HG02981 (cell line): ENCODE data around the gene IGFBP3.

Source experiments
- ATAC-seq: cut with Tn5 transposase; IDR thresholded peaks from one replicate; pipeline ENCODE4 v1.9.1; 2021; ENCODE audit warnings: mild to moderate bottlenecking, moderate library complexity; ENCODE audit not compliant: unreplicated experiment

IGFBP3 gene

GRCh38 chr7:45874408-45875131 lies 46.5 kb downstream of the IGFBP3 start:
- ATAC-seq = no peak

GRCh38 chr7:45873355-45873754 lies 47.7 kb downstream of the IGFBP3 start:
- ATAC-seq = no peak

- no peak for ATAC-seq
Observed at GRCh38 chr7:45873035-45873354, 48.1 kb downstream of the IGFBP3 start, which contains the start of gene CCDC201. Gene CCDC201, minus strand, starts transcription at chr7:45873082. Its CDS starts 75 bp downstream, at chr7:45873007.

GRCh38 chr7:45872116-45873034 lies 48.7 kb downstream of the IGFBP3 start:
- ATAC-seq = no peak

- ATAC-seq = no peak
Observed at GRCh38 chr7:45869426-45869825, 51.6 kb downstream of the IGFBP3 start.

DNA sequence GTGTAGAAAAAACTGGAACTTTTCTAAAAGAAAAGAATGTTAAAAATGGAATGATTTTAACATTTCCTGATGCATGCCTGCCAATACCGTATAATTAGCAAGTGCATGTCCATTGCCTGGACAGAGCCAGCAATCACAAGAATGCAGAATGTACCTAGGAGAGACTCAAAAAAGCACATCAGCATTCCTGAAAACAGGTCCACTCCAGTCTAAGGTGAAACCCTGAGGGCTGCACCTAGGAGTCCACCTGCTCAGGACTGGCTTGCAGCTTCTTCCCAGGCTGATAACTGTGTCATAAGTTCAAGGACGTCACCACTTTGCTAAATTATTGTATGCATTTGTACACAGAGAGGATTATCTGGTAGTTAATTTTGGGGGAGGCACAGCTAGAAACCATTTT lies 53.6 kb downstream of the IGFBP3 start:
- no peak for ATAC-seq

DNA sequence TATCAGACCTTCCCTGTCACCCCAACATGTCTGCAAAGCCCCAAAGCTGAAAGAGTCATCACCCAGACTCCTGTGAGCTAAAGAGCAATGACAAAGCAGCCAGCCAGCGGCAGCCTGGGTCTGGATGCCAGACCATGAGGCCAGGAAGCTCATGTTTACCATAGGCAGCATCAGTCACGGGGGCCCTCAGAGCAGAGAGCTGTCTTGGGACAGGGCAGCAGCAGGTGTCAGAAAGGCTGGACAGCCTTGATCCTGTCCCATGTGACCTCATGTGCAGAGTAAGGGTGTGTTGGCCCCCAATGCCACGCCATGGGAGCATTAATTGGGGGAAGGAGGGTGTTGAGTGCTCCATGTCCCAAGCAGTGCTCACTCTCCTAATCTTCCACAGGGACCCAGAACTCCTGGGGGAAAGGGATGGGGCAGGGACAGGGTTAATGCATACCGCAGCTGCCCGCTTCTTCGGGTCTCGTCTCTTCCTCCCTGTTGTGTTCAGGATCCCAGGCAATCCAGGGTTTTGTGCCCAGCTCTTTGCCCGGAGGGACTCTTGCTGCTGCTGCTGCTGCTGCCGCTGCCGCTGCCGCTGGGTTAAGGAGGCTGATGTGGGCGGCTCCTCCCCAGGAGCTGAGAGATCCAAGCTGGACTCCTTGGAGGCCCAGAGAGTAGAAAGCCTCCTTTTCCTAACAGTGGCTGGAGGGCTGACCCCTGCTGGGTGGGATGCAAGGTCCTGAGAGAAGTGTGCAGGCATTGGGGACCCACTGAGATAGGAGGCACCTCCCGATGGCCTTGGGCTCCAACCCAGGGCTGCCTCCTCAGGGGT lies 55.3 kb downstream of the IGFBP3 start:
- no peak for ATAC-seq

DNA sequence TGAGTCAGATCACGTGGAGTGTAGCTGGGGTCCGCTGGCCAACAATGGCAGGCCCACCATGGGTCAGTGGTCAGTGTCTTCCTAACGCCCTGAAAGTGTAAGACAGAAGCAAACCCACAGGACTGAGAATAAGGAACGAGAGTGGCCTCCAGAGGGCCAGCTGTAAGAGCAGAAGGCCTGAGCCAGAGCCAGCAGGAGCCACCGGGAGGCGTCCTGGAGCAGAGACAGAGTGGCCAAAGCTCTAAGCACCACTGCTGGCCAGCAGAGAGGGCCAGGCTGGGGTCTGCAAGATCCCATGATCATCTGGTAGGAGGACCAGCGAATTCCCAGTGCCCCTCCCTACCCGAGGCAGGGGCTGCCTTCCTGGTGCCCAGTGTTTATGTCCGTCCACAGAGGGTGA lies 57.4 kb downstream of the IGFBP3 start:
- ATAC-seq = no peak
